OCI-LY1 (cell line): ENCODE measurements around the gene KCNMA1.

Experiments used
- H2AFZ ChIP-seq: fragments of 200-600 bp; sonication (generic), shearing (Covaris generic); 2 replicates; pipeline ENCODE4 v1.6.0; 2014; ENCODE audit warnings: antibody characterized with exemption, mild to moderate bottlenecking, low read length
- H3F3A ChIP-seq: fragments of 200-600 bp; sonication (generic), shearing (Covaris generic); 2 replicates; pipeline ENCODE4 v1.6.0; 2014; ENCODE audit warnings: mild to moderate bottlenecking, antibody characterized with exemption, low read length, moderate library complexity; ENCODE audit not compliant: insufficient read depth
- H3K27ac ChIP-seq: fragments of 200-600 bp; sonication (generic); 2 replicates; pipeline ENCODE4 v1.5.1; 2014; ENCODE audit warnings: low read length, mixed run types, mild to moderate bottlenecking, low read depth; ENCODE audit not compliant: poor library complexity, severe bottlenecking
- H3K27me3 ChIP-seq: fragments of 200-600 bp; sonication (generic); 2 replicates; pipeline ENCODE4 v1.6.0; 2014; ENCODE audit warnings: antibody characterized with exemption, mild to moderate bottlenecking, low read length, moderate library complexity; ENCODE audit not compliant: insufficient read depth
- H3K36me3 ChIP-seq: fragments of 200-600 bp; sonication (generic); 2 replicates; pipeline ENCODE4 v1.6.1; 2014; ENCODE audit warnings: mild to moderate bottlenecking, antibody characterized with exemption, low read length, moderate library complexity, mixed read lengths; ENCODE audit not compliant: insufficient read depth
- H3K4me1 ChIP-seq: fragments of 200-600 bp; sonication (generic); 2 replicates; pipeline ENCODE4 v1.5.1; 2014; ENCODE audit warnings: mild to moderate bottlenecking, low read length, moderate library complexity; ENCODE audit not compliant: insufficient read depth, severe bottlenecking
- H3K4me2 ChIP-seq: fragments of 200-600 bp; sonication (generic), shearing (Covaris generic); 2 replicates; pipeline ENCODE4 v1.6.1; 2014; ENCODE audit warnings: low read length
- H3K4me3 ChIP-seq: fragments of 200-600 bp; sonication (generic); 2 replicates; pipeline ENCODE4 v1.5.1; 2014; ENCODE audit warnings: low read length, low read depth, mild to moderate bottlenecking, mixed read lengths; ENCODE audit not compliant: poor library complexity, severe bottlenecking
- H3K79me2 ChIP-seq: fragments of 200-600 bp; shearing (Covaris generic); 2 replicates; pipeline ENCODE4 v1.6.1; 2016; ENCODE audit warnings: mixed run types, low read length, mixed read lengths; ENCODE audit not compliant: insufficient read depth
- H3K9ac ChIP-seq: fragments of 200-600 bp; sonication (generic), shearing (Covaris generic); 2 replicates; pipeline ENCODE4 v1.6.1; 2014; ENCODE audit warnings: mild to moderate bottlenecking, low read length, mixed read lengths
- H3K9me2 ChIP-seq: fragments of 200-600 bp; sonication (generic), shearing (Covaris generic); 2 replicates; pipeline ENCODE4 v1.6.1; 2014; ENCODE audit warnings: low read depth, mild to moderate bottlenecking, low read length, mixed read lengths
- H3K9me3 ChIP-seq: fragments of 200-600 bp; shearing (Covaris generic); 2 replicates; pipeline ENCODE4 v1.6.1; 2014; ENCODE audit warnings: low read length, mixed read lengths
- H4K20me1 ChIP-seq: fragments of 200-600 bp; sonication (generic), shearing (Covaris generic); 2 replicates; pipeline ENCODE4 v1.6.0; 2016; ENCODE audit warnings: mild to moderate bottlenecking, low read length; ENCODE audit not compliant: insufficient read depth
- EZH2 ChIP-seq: fragments of 200-600 bp; sonication (generic), shearing (Covaris generic); IDR thresholded peaks from 2 replicates; pipeline ENCODE4 v1.8.0; 2017; ENCODE audit warnings: borderline replicate concordance, mixed run types, mild to moderate bottlenecking, antibody characterized with exemption, low read length, moderate library complexity, mixed read lengths
- TF ChIP-seq, protein P1 (sequence below): fragments of 200-600 bp; sonication (generic), shearing (Covaris generic); IDR thresholded peaks from 2 replicates; pipeline ENCODE4 v1.5.1; 2017; ENCODE audit warnings: mild to moderate bottlenecking, antibody characterized with exemption, low read length, moderate library complexity, mixed read lengths

The KCNMA1 gene

DNA sequence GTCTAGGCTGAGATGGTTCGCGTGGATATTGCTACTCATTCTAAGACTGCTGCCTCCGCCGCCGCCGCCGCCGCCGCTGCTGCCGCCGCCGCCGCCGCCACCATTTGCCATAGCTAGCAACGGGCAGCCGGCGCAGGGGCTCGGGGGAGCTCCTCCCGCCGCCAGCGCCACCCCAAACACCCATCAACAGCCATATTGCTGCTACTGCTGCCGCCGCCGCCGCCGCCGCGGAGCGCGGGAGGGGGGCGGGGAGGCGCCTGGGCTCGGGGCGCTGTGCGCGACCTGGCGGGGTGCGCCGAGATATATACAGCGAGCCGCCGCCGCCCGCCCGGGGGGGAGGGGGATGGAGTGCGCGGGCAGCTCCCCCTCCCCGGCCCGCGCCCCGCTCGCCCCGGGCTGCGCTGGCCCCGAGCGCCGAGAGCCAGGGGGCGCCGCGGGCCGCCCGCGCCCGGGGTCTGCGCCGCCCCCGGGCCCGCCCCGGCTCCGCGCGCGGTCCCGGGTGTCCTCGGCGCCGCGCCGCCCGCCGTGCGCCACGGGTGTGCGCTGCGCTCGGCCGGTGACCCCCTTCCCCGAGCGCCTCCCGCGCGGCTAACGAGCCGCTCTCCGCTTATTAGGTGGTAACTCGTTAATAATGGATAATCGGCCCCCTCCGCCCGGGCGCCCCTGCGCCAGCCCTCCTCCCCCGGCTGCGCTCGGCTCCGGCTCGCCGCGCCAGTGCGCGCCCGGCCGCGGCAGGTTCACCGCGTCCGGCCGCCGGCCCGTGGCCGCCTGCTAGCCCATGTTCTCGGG, at the start of gene KCNMA1:
Gene KCNMA1, minus strand, starts transcription at position 277 of the 789 bp plus-strand sequence.
- Histone ChIP-seq H3F3A (no peaks in the 10 kb centered on the region), H3K9me3 (no peaks in the 10 kb centered on the region), H3K9me2 (no peaks in the 10 kb centered on the region), H3K27me3 (no peaks in the 10 kb centered on the region), H3K27ac (no peak within 1 kb of the TSS), H3K4me1 (no peaks in the 10 kb centered on the region), H3K9ac (no peak within 1 kb of the TSS), H4K20me1 (no peaks in the 10 kb centered on the region), H3K4me3 (no peak within 1 kb of the TSS), H2AFZ (no peak within 1 kb of the TSS), H3K36me3 (no peaks in the 10 kb centered on the region), H3K4me2 (no peak within 1 kb of the TSS), H3K79me2 (no peaks in the 10 kb centered on the region)
- TF ChIP-seq, protein P1, sequence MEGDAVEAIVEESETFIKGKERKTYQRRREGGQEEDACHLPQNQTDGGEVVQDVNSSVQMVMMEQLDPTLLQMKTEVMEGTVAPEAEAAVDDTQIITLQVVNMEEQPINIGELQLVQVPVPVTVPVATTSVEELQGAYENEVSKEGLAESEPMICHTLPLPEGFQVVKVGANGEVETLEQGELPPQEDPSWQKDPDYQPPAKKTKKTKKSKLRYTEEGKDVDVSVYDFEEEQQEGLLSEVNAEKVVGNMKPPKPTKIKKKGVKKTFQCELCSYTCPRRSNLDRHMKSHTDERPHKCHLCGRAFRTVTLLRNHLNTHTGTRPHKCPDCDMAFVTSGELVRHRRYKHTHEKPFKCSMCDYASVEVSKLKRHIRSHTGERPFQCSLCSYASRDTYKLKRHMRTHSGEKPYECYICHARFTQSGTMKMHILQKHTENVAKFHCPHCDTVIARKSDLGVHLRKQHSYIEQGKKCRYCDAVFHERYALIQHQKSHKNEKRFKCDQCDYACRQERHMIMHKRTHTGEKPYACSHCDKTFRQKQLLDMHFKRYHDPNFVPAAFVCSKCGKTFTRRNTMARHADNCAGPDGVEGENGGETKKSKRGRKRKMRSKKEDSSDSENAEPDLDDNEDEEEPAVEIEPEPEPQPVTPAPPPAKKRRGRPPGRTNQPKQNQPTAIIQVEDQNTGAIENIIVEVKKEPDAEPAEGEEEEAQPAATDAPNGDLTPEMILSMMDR, result no peak
- no peak for TF ChIP-seq EZH2

DNA sequence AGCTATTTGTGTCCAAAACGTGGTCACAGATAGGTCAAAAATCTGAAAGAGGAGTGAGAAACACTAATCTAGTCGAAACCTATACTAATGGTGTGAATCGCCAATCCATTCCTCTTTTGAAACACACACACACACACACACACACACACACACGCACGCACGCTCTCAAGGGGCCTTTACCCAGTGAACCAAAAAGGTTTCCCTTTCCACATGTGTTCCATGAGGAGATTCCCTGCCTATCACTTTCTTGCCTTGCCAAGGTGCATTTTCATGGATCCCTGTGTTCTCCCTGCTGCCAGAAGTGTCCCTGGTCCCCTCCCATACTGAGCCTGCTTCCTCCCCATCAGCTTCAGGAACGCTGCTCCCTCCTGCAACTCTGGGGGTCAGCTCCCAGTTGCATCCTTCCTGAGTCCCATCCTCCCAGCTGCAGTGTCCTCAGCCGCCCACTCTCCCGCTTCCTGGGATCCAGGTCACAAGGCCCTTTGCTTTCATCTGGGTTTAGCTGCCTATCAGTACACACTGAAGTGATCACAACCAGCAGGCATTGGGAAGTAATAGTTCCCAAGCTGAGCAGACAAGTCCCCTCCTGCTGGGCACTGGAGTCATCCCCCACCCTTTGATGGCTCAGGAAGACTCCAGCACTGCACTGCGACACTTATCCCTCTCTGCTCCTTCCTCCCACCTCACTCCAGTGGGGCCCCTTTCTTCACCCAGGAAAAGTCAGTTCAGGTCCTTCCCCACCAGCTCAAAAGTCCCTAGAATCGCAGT, 49.2 kb upstream of the KCNMA1 start:
- no peaks in the 10 kb centered on the region for H3K79me2 ChIP-seq
- no peak overlapping the region for H3K9ac ChIP-seq
- no peaks in the 10 kb centered on the region for H3K36me3 ChIP-seq
- no peak overlapping the region for H3K4me3 ChIP-seq
- TF ChIP-seq EZH2, result no peak
- TF ChIP-seq, protein P1, result no peak
- H3K27me3 ChIP-seq, result no peaks in the 10 kb centered on the region
- no peak overlapping the region for H2AFZ ChIP-seq
- H3K9me3 ChIP-seq, result no peaks in the 10 kb centered on the region
- H4K20me1 ChIP-seq, result no peaks in the 10 kb centered on the region
- H3K4me1 ChIP-seq, result no peaks in the 10 kb centered on the region
- no peak overlapping the region for H3K4me2 ChIP-seq
- H3F3A ChIP-seq, result no peaks in the 10 kb centered on the region
- no peaks in the 10 kb centered on the region for H3K9me2 ChIP-seq
- no peak overlapping the region for H3K27ac ChIP-seq

DNA sequence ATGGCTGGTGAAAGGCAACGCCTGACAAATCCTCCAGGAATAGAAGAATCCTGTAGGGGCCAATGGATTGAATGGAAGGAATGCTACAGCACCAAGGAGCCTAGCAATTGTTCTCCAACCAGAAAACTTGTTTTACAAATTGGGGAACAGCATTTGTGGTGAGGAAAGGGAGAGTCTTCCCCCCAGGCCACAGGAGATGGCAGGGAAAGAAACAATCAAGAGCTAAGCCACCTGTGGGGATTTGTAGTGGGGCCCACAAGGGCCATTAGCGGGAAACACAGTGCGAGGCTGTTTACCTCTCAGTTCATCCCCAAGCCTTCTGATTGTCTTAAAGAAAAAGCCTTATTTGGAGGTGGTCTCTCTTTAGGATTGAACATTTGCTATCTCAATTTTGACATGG, 48.5 kb upstream of the KCNMA1 start:
- Histone ChIP-seq H3K4me1 (no peaks in the 10 kb centered on the region), H3K4me3 (no peak overlapping the region), H3K27ac (no peak overlapping the region), H3K79me2 (no peaks in the 10 kb centered on the region), H3K9me3 (no peaks in the 10 kb centered on the region), H3K9me2 (no peaks in the 10 kb centered on the region), H3F3A (no peaks in the 10 kb centered on the region), H3K4me2 (no peak overlapping the region), H3K27me3 (no peaks in the 10 kb centered on the region), H4K20me1 (no peaks in the 10 kb centered on the region), H3K36me3 (no peaks in the 10 kb centered on the region), H2AFZ (no peak overlapping the region), H3K9ac (no peak overlapping the region)
- TF ChIP-seq EZH2, result no peak
- TF ChIP-seq, protein P1, result no peak
